Measurements from ENCODE around the gene GALNT2.

DNA sequence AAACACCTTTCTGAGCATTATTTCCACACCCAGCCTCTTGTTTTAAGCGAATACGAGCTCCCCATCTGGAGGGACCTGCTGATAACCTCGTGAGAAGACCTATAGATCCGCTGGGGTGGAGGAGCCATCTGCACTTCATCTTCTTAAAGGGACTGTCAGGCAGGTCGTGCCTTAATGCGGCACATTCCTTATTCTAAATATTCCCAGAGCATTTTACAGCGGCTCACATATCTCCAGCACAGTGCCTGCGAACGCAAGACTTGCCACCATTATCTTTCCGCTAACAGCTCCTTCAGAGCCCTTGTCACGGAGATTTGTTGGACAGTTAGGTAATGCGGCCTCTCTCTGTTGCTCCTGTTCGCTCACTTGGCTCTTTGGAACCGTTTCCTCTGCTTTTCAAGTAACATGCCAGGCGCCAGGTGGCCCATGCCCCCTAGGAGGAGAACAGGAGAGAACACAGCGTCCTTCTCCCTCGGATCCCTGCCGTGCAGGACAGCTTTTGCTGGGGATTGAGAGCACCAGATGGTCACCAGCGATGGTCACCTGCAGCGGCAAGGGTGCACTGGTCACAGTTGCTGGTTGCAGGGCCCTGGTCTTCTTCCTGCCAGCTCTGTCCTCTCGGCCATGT, 196.6 kb downstream of the GALNT2 start:
- TF ChIP-seq, protein P1, sequence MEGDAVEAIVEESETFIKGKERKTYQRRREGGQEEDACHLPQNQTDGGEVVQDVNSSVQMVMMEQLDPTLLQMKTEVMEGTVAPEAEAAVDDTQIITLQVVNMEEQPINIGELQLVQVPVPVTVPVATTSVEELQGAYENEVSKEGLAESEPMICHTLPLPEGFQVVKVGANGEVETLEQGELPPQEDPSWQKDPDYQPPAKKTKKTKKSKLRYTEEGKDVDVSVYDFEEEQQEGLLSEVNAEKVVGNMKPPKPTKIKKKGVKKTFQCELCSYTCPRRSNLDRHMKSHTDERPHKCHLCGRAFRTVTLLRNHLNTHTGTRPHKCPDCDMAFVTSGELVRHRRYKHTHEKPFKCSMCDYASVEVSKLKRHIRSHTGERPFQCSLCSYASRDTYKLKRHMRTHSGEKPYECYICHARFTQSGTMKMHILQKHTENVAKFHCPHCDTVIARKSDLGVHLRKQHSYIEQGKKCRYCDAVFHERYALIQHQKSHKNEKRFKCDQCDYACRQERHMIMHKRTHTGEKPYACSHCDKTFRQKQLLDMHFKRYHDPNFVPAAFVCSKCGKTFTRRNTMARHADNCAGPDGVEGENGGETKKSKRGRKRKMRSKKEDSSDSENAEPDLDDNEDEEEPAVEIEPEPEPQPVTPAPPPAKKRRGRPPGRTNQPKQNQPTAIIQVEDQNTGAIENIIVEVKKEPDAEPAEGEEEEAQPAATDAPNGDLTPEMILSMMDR (IDR thresholded peaks at IDR 0.05) = no peak
- no peak for TF ChIP-seq POLR2A (IDR thresholded peaks at IDR 0.05)
